ENCODE measurements around the gene LMTK3. TPM values are rescaled to one million over a fixed set of nuclear protein-coding genes. Genes with fewer than 3 reads are reported as not detected.

The LMTK3 gene
- total and polyA plus RNA-seq, 2 of the 4 experiments (the other 2 are of a cell fraction), result 0.18 to 0.87 TPM

DNA sequence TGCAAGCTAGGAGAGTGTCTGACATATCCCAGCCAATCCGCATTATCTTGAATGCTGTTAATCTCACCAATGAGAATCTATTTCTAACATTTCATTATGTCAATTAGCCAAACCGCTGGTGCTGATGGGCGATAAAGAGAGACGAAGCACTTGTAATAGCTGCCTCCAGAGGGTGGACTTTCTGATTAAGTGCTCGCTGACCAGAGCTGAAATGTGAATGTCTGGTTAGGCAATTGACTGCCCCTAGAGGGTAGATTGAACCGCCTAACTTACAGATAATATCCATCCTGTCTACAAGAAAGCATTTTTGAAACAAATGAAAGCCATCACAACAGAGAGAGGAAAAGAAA lies 66.4 kb downstream of the LMTK3 start:
- peaks cover 7 to 24% of the 10 kb centered on the region in 2 experiments for H3K79me1 ChIP-seq (ENCODE audit: low read depth in 1 of 2, low read length in 2 of 2)
- H3K4me1 ChIP-seq (ENCODE audit: control insufficient read depth, insufficient read depth, low read length), result peaks cover 8% of the 10 kb centered on the region
- H2AFZ ChIP-seq (replicated peaks; ENCODE audit: low read length, poor library complexity), result peak overlapping the region; percentile 96
- peaks cover 19% of the 10 kb centered on the region for H3K27me3 ChIP-seq (ENCODE audit: control insufficient read depth, insufficient read depth, low read length)
- H4K8ac ChIP-seq (ENCODE audit: low read depth in 2 of 2, low read length in 2 of 2), result peak overlapping the region; percentile 12 to 94
- in situ Hi-C loops (cut with MboI; ENCODE audit: low sequenced_read_pairs), result no loop called here
- peak; percentile 90 for ATAC-seq (ENCODE audit: low read depth)
- peak overlapping the region; percentile 97; the same call in 1 of the 2 replicates for H3K4ac ChIP-seq (ENCODE audit: low read depth, low read length)
- H2BK20ac ChIP-seq (ENCODE audit: low read depth, low read length), result no peak overlapping the region
- H3K36me3 ChIP-seq (ENCODE audit: control insufficient read depth, insufficient read depth, low read length), result peaks cover 8% of the 10 kb centered on the region
- H3K9me3 ChIP-seq (ENCODE audit: control insufficient read depth, insufficient read depth, low read length), result no peaks in the 10 kb centered on the region
- peak overlapping the region; percentile 89; the same call in 1 of the 2 replicates for H3K23ac ChIP-seq (ENCODE audit: low read depth, low read length)
- H3K9ac ChIP-seq (ENCODE audit: low read depth, low read length), result peak overlapping the region; percentile 69; the same call in 1 of the 2 replicates
- H4K5ac ChIP-seq (ENCODE audit: low read depth, low read length), result peak overlapping the region; percentile 16; the same call in 1 of the 2 replicates
- peak overlapping the region; percentile 37; the same call in 1 of the 3 replicates for H2BK15ac ChIP-seq (ENCODE audit: low read depth, low read length)
- peaks cover 4% of the 10 kb centered on the region for H3K9me1 ChIP-seq (ENCODE audit: insufficient read depth, low read length)
- H3K27ac ChIP-seq (ENCODE audit: insufficient read depth, low read length), result peak overlapping the region; percentile 77
- H3K4me3 ChIP-seq (ENCODE audit: insufficient read depth, low read depth, low read length), result peak overlapping the region; percentile 53
- ChIA-PET POLR2A (ENCODE audit: unreplicated experiment) (no interaction called here), CTCF (interaction anchor here (0.6 to 1.5 kb wide), 7 partner anchors 14 to 1062 kb away, joined by 3 to 4 read pairs (median 3); no protein-coding TSS in a partner anchor)
- H3K14ac ChIP-seq (replicated peaks; ENCODE audit: low read depth, low read length), result peak overlapping the region; percentile 11; the same call in 1 of the 2 replicates
- peak overlapping the region; percentile 97; the same call in 1 of the 2 replicates for H2BK120ac ChIP-seq (ENCODE audit: low read depth, low read length)
- BruUV-seq (replicated peaks), result no TSS peak
- peak; percentile 76 for TF ChIP-seq RAD21 (IDR thresholded peaks at IDR 0.05; ENCODE audit: low read length)
- peak; percentile 88 for TF ChIP-seq CEBPB (IDR thresholded peaks at IDR 0.05; ENCODE audit: low read depth, low read length)
- no peak for TF ChIP-seq MAZ (IDR thresholded peaks at IDR 0.05; ENCODE audit: borderline replicate concordance, low read depth, low read length)
- TF ChIP-seq BHLHE40 (IDR thresholded peaks at IDR 0.05; ENCODE audit: low read depth, low read length), result peak; percentile 2; the same call in 1 of the 2 replicates
- TF ChIP-seq POLR2A (IDR thresholded peaks at IDR 0.05; ENCODE audit: low read depth, low read length), result no peak
- TF ChIP-seq, protein P1, sequence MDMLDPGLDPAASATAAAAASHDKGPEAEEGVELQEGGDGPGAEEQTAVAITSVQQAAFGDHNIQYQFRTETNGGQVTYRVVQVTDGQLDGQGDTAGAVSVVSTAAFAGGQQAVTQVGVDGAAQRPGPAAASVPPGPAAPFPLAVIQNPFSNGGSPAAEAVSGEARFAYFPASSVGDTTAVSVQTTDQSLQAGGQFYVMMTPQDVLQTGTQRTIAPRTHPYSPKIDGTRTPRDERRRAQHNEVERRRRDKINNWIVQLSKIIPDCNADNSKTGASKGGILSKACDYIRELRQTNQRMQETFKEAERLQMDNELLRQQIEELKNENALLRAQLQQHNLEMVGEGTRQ (IDR thresholded peaks at IDR 0.05; ENCODE audit: low read depth, low read length), result no peak
- no peak for TF ChIP-seq RCOR1 (IDR thresholded peaks at IDR 0.05; ENCODE audit: insufficient replicate concordance, low read length)
- no peak for TF ChIP-seq FOS (IDR thresholded peaks at IDR 0.05; ENCODE audit: low read depth, low read length)
- no peak for TF ChIP-seq MAFK (IDR thresholded peaks at IDR 0.05; ENCODE audit: low read depth, low read length)
- no peak for TF ChIP-seq RFX5 (IDR thresholded peaks at IDR 0.05; ENCODE audit: low read depth, low read length)
- TF ChIP-seq NFE2L2 (IDR thresholded peaks at IDR 0.05; ENCODE audit: low read depth, low read length), result no peak
- TF ChIP-seq MXI1 (IDR thresholded peaks at IDR 0.05; ENCODE audit: borderline replicate concordance, low read depth, low read length), result no peak
- TF ChIP-seq, protein P2, sequence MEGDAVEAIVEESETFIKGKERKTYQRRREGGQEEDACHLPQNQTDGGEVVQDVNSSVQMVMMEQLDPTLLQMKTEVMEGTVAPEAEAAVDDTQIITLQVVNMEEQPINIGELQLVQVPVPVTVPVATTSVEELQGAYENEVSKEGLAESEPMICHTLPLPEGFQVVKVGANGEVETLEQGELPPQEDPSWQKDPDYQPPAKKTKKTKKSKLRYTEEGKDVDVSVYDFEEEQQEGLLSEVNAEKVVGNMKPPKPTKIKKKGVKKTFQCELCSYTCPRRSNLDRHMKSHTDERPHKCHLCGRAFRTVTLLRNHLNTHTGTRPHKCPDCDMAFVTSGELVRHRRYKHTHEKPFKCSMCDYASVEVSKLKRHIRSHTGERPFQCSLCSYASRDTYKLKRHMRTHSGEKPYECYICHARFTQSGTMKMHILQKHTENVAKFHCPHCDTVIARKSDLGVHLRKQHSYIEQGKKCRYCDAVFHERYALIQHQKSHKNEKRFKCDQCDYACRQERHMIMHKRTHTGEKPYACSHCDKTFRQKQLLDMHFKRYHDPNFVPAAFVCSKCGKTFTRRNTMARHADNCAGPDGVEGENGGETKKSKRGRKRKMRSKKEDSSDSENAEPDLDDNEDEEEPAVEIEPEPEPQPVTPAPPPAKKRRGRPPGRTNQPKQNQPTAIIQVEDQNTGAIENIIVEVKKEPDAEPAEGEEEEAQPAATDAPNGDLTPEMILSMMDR (conservative IDR thresholded peaks at IDR 0.05; ENCODE audit: low read depth, low read length), result peak; percentile 94
- TF ChIP-seq, protein P3, sequence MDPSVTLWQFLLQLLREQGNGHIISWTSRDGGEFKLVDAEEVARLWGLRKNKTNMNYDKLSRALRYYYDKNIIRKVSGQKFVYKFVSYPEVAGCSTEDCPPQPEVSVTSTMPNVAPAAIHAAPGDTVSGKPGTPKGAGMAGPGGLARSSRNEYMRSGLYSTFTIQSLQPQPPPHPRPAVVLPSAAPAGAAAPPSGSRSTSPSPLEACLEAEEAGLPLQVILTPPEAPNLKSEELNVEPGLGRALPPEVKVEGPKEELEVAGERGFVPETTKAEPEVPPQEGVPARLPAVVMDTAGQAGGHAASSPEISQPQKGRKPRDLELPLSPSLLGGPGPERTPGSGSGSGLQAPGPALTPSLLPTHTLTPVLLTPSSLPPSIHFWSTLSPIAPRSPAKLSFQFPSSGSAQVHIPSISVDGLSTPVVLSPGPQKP (IDR thresholded peaks at IDR 0.05; ENCODE audit: borderline replicate concordance, low read depth, low read length), result no peak
- no peak for TF ChIP-seq CHD1 (IDR thresholded peaks at IDR 0.05; ENCODE audit: low read depth, low read length)
- TF ChIP-seq SMC3 (IDR thresholded peaks at IDR 0.05; ENCODE audit: low read depth, low read length), result peak; percentile 64
- no peak overlapping the region for H3K18ac ChIP-seq (ENCODE audit: low read depth, low read length)
- no peak overlapping the region for H2AK5ac ChIP-seq (ENCODE audit: low read depth, low read length)
- DNase-seq, result peak; percentile 94
- H3K4me2 ChIP-seq (ENCODE audit: low read depth, low read length), result peak overlapping the region; percentile 68
- H4K91ac ChIP-seq (ENCODE audit: insufficient read depth, low read depth, low read length), result peak overlapping the region; percentile 92; the same call in 1 of the 2 replicates
- peak overlapping the region; percentile 93 for H3K56ac ChIP-seq (ENCODE audit: extremely low read depth, insufficient read depth, low read length)
- intact Hi-C loops (cut with micrococcal nuclease), result loop anchor here (1.0 kb wide), 2 partner anchors 54 to 125 kb away; partner anchors contain the start of gene KDELR1
- H2AK9ac ChIP-seq (replicated peaks; ENCODE audit: low read depth, low read length, poor library complexity), result peak overlapping the region; percentile 81
- peak overlapping the region; percentile 86 for H2BK5ac ChIP-seq (ENCODE audit: low read depth, low read length, poor library complexity, severe bottlenecking)
- no peaks in the 10 kb centered on the region for H4K20me1 ChIP-seq (ENCODE audit: insufficient read depth, low read length)
- dilution Hi-C loops (cut with HindIII; ENCODE audit: low sequenced_read_pairs, unreplicated experiment), result no loop called here
- no CpG with 5 or more reads among the region's 6 CpGs for WGBS, 2 experiments (ENCODE audit: extremely low coverage in 2 of 2, insufficient read length in 1 of 2)

All from IMR-90 (cell line).